ENCODE measurements around the gene WDR33. TPM values are rescaled to one million over a fixed set of nuclear protein-coding genes. Genes with fewer than 3 reads are reported as not detected.

The WDR33 gene
- total RNA-seq, 4 donors from 2014 or later, result 42.3 to 53.2 (median 45.8) TPM

- TF ChIP-seq CTCF (IDR thresholded peaks at IDR 0.05; ENCODE audit: low read depth), result no peak
These were observed 136.4 kb downstream of the WDR33 start for GRCh38 chr2:127674241-127675209.

- no peak for TF ChIP-seq CTCF (IDR thresholded peaks at IDR 0.05; ENCODE audit: low read depth)
These were observed 137.5 kb downstream of the WDR33 start for GRCh38 chr2:127673291-127674069.

GRCh38 chr2:127672341-127673224 lies 138.4 kb downstream of the WDR33 start:
- TF ChIP-seq CTCF (IDR thresholded peaks at IDR 0.05; ENCODE audit: low read depth), result no peak

- TF ChIP-seq CTCF (IDR thresholded peaks at IDR 0.05; ENCODE audit: low read depth), result no peak
These were observed 139.2 kb downstream of the WDR33 start for GRCh38 chr2:127671557-127672302.

GRCh38 chr2:127670957-127671290 lies 140.0 kb downstream of the WDR33 start:
- no peak for TF ChIP-seq CTCF (IDR thresholded peaks at IDR 0.05; ENCODE audit: low read depth)

GRCh38 chr2:127670055-127670956 lies 140.7 kb downstream of the WDR33 start:
- TF ChIP-seq CTCF (IDR thresholded peaks at IDR 0.05; ENCODE audit: low read depth), result no peak
